ENCODE measurements around the gene KIAA1958. TPM values are rescaled to one million over a fixed set of nuclear protein-coding genes. Genes with fewer than 3 reads are reported as not detected.
A peak's percentile ranks its signal among the peaks of the same experiment; 100 is the strongest.

KIAA1958 gene
- total RNA-seq, 1 experiment from 2014 or later, result 18.5 TPM

DNA sequence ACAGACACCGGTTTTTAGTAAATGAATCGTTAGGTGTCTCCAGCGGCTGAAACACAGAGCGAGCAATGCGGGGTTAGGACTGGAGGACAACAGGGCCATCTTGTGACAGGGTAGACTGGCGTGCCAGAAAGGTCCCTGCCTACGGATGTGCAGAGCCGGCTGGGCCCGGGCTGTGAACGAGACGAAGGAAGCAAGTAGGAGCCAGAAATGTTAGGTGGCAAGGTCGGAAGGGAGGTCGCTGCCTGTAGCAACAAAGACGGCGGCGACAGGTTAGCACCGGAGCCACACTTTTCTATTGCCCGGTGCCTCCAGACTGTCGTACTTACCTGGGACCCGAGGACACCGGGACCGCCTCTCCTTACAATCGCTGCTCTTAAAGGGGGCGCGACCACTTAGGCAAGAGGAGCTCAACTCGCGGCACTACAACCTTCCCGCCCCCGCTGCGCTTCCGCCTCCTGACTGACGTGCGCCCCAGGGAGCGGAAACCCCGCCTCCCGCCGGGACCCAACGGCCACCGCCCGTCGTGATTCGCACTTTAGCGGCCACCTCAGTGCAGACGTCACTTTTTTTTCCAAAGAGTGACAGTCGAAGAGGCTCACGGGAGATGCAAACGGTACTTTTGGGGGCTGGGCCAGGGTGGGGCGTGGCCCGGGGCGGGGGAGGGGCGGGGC lies 231.2 kb downstream of the KIAA1958 start, which contains the start of gene INIP (continued):
- TF ChIP-seq, protein P1, sequence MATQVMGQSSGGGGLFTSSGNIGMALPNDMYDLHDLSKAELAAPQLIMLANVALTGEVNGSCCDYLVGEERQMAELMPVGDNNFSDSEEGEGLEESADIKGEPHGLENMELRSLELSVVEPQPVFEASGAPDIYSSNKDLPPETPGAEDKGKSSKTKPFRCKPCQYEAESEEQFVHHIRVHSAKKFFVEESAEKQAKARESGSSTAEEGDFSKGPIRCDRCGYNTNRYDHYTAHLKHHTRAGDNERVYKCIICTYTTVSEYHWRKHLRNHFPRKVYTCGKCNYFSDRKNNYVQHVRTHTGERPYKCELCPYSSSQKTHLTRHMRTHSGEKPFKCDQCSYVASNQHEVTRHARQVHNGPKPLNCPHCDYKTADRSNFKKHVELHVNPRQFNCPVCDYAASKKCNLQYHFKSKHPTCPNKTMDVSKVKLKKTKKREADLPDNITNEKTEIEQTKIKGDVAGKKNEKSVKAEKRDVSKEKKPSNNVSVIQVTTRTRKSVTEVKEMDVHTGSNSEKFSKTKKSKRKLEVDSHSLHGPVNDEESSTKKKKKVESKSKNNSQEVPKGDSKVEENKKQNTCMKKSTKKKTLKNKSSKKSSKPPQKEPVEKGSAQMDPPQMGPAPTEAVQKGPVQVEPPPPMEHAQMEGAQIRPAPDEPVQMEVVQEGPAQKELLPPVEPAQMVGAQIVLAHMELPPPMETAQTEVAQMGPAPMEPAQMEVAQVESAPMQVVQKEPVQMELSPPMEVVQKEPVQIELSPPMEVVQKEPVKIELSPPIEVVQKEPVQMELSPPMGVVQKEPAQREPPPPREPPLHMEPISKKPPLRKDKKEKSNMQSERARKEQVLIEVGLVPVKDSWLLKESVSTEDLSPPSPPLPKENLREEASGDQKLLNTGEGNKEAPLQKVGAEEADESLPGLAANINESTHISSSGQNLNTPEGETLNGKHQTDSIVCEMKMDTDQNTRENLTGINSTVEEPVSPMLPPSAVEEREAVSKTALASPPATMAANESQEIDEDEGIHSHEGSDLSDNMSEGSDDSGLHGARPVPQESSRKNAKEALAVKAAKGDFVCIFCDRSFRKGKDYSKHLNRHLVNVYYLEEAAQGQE (IDR thresholded peaks at IDR 0.05; ENCODE audit: low read depth), result no peak
- TF ChIP-seq SP1 (IDR thresholded peaks at IDR 0.05; ENCODE audit: low read depth) (peak; percentile 81), EZH2phosphoT487 (IDR thresholded peaks at IDR 0.05; ENCODE audit: borderline replicate concordance) (no peak), CEBPB (IDR thresholded peaks at IDR 0.05; ENCODE audit: low read depth) (no peak), EZH2 (IDR thresholded peaks at IDR 0.05) (no peak)

Other genes starting within 250 kb of the KIAA1958 start
- gene PTBP3, start 153.2 kb upstream of the KIAA1958 start, total RNA-seq (2021; ENCODE audit: unreplicated experiment), result 102 TPM
- 33.9 TPM for gene HSDL2, start 106.7 kb upstream of the KIAA1958 start, total RNA-seq (2021; ENCODE audit: unreplicated experiment)
- 28.9 TPM for gene INIP, start 231.3 kb downstream of the KIAA1958 start, total RNA-seq (2021; ENCODE audit: unreplicated experiment)

Measured in HCT116 (cell line).